Endothelial cell of umbilical vein (primary cell): ENCODE data around the gene CDC14B. TPM values are rescaled to one million over a fixed set of nuclear protein-coding genes. Genes with fewer than 3 reads are reported as not detected.
A peak's percentile ranks its signal among the peaks of the same experiment; 100 is the strongest.

ENCODE experiments used
- BruUV-seq: library from RNA; stranded (reverse); fragments of 400-500 nt; replicated peaks from 2 replicates; lab custom pipeline; 2021; lab: Mats Ljungman, UMichigan
- CTCF ChIA-PET: fragments of 300-600, 350-600 bp; sonication (Branson Sonifier 250); formaldehyde crosslinking; loops from one replicate; lab custom pipeline; 2021; ENCODE audit warnings: antibody characterized with exemption, inconsistent platforms; lab: Charles Lee
- POLR2A ChIA-PET: fragments of 300-600, 350-600 bp; sonication (Branson Sonifier 250); formaldehyde crosslinking; loops from one replicate; lab custom pipeline; 2021; ENCODE audit warnings: antibody characterized with exemption, inconsistent platforms; lab: Charles Lee
- DNase-seq: peaks from one replicate; pipeline ENCODE4 v3.0.0-alpha.2; 2011; ENCODE audit warnings: low read depth, low spot score
- FAIRE-seq: peaks from 2 replicates; lab custom pipeline; 2011; peaks lifted over from hg19 to GRCh38; lab: Jason Lieb, UNC
- H2AFZ ChIP-seq: 2 replicates; pipeline ENCODE4 v1.6.0; 2012; ENCODE audit warnings: low read depth, low read length, control low read depth, inconsistent platforms
- H3K27ac ChIP-seq: 2 replicates; pipeline ENCODE4 v1.5.1; 2011; ENCODE audit warnings: low read depth, mild to moderate bottlenecking, control low read depth, low read length, moderate library complexity; ENCODE audit not compliant: insufficient read depth
- H3K27me3 ChIP-seq, 2 experiments: 2 replicates each; pipeline versions ENCODE4 v1.6.0 to v1.6.1; 2011; ENCODE audit warnings: low read length in 2 of 2, mixed read lengths in 1 of 2; ENCODE audit not compliant: control insufficient read depth in 2 of 2, insufficient read depth in 2 of 2
- H3K36me3 ChIP-seq, 2 experiments: 2 replicates in 1 of 2; 3 replicates in 1 of 2; pipeline ENCODE4 v1.5.1; 2011; ENCODE audit warnings: low read length in 2 of 2, mild to moderate bottlenecking in 1 of 2, moderate library complexity in 1 of 2; ENCODE audit not compliant: control insufficient read depth in 2 of 2, insufficient read depth in 2 of 2; ENCODE audit errors: extremely low read depth in 1 of 2
- H3K4me1 ChIP-seq: 3 replicates; pipeline ENCODE4 v1.5.1; 2011; ENCODE audit warnings: mild to moderate bottlenecking, low read length; ENCODE audit not compliant: control insufficient read depth, insufficient read depth; ENCODE audit errors: extremely low read depth
- H3K4me2 ChIP-seq: 2 replicates; pipeline ENCODE4 v1.6.1; 2011; ENCODE audit warnings: low read length, control low read depth, mixed read lengths; ENCODE audit not compliant: insufficient read depth
- H3K4me3 ChIP-seq, 3 experiments: fragments of 200-600 bp in 1 of 3; sonication (generic), shearing (Covaris generic) in 1 of 3; replicated peaks in 1 of 3; 2 replicates each; pipeline ENCODE4 v1.5.1; 2011 to 2016; ENCODE audit warnings: control low read depth in 3 of 3, low read length in 3 of 3, mild to moderate bottlenecking in 2 of 3, inconsistent platforms in 1 of 3, low read depth in 1 of 3, moderate library complexity in 1 of 3; ENCODE audit not compliant: insufficient read depth in 1 of 3
- H3K79me2 ChIP-seq: 2 replicates; pipeline ENCODE4 v1.6.0; 2012; ENCODE audit warnings: low read length, inconsistent platforms; ENCODE audit not compliant: control insufficient read depth, insufficient read depth
- H3K9ac ChIP-seq: replicated peaks from 2 replicates; pipeline ENCODE3; 2011; ENCODE audit warnings: low read length, control low read depth; ENCODE audit not compliant: insufficient read depth; ENCODE audit errors: extremely low read depth
- H3K9me1 ChIP-seq: replicated peaks from 3 replicates; pipeline ENCODE4 v1.6.0; 2011; ENCODE audit warnings: mild to moderate bottlenecking, low read length; ENCODE audit not compliant: control insufficient read depth, insufficient read depth; ENCODE audit errors: extremely low read depth
- H3K9me3 ChIP-seq: replicated peaks from 2 replicates; pipeline ENCODE4 v1.5.1; 2012; ENCODE audit warnings: low read length, inconsistent platforms; ENCODE audit not compliant: control insufficient read depth, insufficient read depth
- H4K20me1 ChIP-seq: replicated peaks from 2 replicates; pipeline ENCODE3; 2011; ENCODE audit warnings: mild to moderate bottlenecking, low read length; ENCODE audit not compliant: control insufficient read depth, insufficient read depth; ENCODE audit errors: extremely low read depth
- EZH2 ChIP-seq: IDR thresholded peaks from 2 replicates; pipeline ENCODE4 v1.6.1; 2012; ENCODE audit warnings: borderline replicate concordance, low read depth, mild to moderate bottlenecking, moderate library complexity, low read length, inconsistent platforms; ENCODE audit not compliant: severe bottlenecking
- FOS ChIP-seq: IDR thresholded peaks from 2 replicates; pipeline ENCODE4 v1.6.1; 2011; ENCODE audit warnings: mild to moderate bottlenecking, low read length, moderate library complexity, borderline replicate concordance; ENCODE audit not compliant: insufficient read depth
- GATA2 ChIP-seq: IDR thresholded peaks from 2 replicates; pipeline ENCODE4 v1.7.0; 2011; ENCODE audit warnings: low read depth, mild to moderate bottlenecking, moderate library complexity, mixed read lengths, low read length; ENCODE audit not compliant: insufficient read length, insufficient read depth
- JUN ChIP-seq: IDR thresholded peaks from 2 replicates; pipeline ENCODE4 v1.6.1; 2011; ENCODE audit warnings: borderline replicate concordance, low read depth; ENCODE audit not compliant: insufficient read length, insufficient read depth
- MAX ChIP-seq: IDR thresholded peaks from 2 replicates; pipeline ENCODE4 v1.6.1; 2011; ENCODE audit not compliant: insufficient read depth, insufficient read length
- MYC ChIP-seq: IDR thresholded peaks from one replicate; pipeline ENCODE4 v1.6.1; 2011; ENCODE audit warnings: mild to moderate bottlenecking, low read depth, low read length
- POLR2A ChIP-seq: IDR thresholded peaks from 2 replicates; pipeline ENCODE4 v1.6.1; 2012; ENCODE audit warnings: low read depth, mild to moderate bottlenecking, control low read depth, low read length
- POLR2AphosphoS5 ChIP-seq: IDR thresholded peaks from 2 replicates; pipeline ENCODE4 v1.6.1; 2012; ENCODE audit warnings: low read depth, mild to moderate bottlenecking, control low read depth, low read length, moderate library complexity; ENCODE audit not compliant: insufficient read depth
- dilution Hi-C: fragments of 300-500 bp; cut with MboI; formaldehyde crosslinking; loops from one replicate; pipeline ENCODE4 v1.15.0; 2019; ENCODE audit warnings: low sequenced_read_pairs; ENCODE audit not compliant: extremely low pct_ligation_motif_present
- intact Hi-C: fragments of 100-400 bp; cut with micrococcal nuclease; formaldehyde crosslinking; loops from one replicate; pipeline ENCODE4 v1.10.0; 2022
- polyA plus RNA-seq, 4 experiments: library from polyadenylated mRNA; depleted of rRNA in 3 of 4; stranded (reverse) in 3 of 4; unstranded in 1 of 4; fragments of >200 nt; gene quantifications; 2 replicates each; pipeline versions ENCODE4 v1.2.1 to v1.2.3, GENCODE V29; 2011 to 2012; ENCODE audit warnings: missing spikeins in 1 of 4
- total RNA-seq: library from RNA; stranded (reverse); gene quantifications from 2 replicates; pipeline ENCODE4 v1.2.3, GENCODE V29; 2021
- TF ChIP-seq, protein P1 (sequence below), 2 donors: IDR thresholded peaks; 1 replicate in 1 of 2; 2 replicates in 1 of 2; pipeline ENCODE4 v1.5.1; 2011; ENCODE audit warnings: low read length in 2 of 2, mild to moderate bottlenecking in 2 of 2, moderate library complexity in 2 of 2, control low read depth in 1 of 2, inconsistent platforms in 1 of 2, low read depth in 1 of 2; ENCODE audit not compliant: insufficient read depth in 1 of 2; ENCODE audit errors: extremely low read depth in 1 of 2

CDC14B gene
- total and polyA plus RNA-seq, 2 donors (not counting 3 experiments of a cell fraction or from before 2014, with no cell fraction given), result 0.39 to 0.93 TPM

DNA sequence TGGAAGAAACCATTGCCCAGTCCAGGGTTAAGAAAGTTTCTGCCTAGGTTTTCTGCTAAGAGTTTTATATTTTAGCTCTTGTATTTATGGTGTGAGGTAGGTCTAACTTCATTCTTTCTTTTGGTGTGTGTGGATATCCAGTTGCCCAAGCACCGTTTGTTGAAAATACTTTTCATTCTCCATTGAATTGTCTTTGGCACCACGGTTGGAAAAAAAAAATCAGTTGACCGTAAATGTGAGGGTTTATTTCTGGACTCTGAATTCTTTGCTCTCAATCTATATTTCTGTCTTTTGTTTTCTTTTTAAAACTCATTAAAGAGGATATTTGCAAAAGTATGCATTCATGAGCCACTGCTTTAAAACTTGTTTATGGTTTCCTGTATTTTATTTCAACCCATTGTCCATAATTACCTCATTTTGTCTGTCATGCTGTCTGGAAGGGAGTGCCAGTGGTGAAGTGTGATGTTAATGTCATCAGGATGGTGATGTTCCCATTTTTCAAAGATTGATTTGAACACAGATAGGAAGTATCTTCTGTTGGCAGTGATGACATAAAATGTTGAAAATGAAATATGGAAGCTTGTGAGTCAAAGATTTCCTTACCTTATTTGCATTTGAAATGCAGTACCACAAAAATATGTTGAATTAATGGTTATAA lies 135.8 kb downstream of the CDC14B start:
- intact Hi-C loops, result no loop called here
- POLR2A ChIA-PET, result no interaction called here
- no peak overlapping the region for H3K27ac ChIP-seq
- H3K4me1 ChIP-seq, result no peaks in the 10 kb centered on the region
- H3K9me3 ChIP-seq, result no peaks in the 10 kb centered on the region
- no peak overlapping the region for H3K9ac ChIP-seq
- DNase-seq (no peak), FAIRE-seq (peak; percentile 37)
- H3K79me2 ChIP-seq, result no peaks in the 10 kb centered on the region
- BruUV-seq, result no TSS peak
- H3K9me1 ChIP-seq, result no peaks in the 10 kb centered on the region
- no peaks in the 10 kb centered on the region for H3K27me3 ChIP-seq
- TF ChIP-seq MYC (no peak), POLR2AphosphoS5 (no peak), POLR2A (no peak), JUN (no peak), MAX (no peak), FOS (no peak), EZH2 (no peak), GATA2 (no peak)
- TF ChIP-seq, protein P1, sequence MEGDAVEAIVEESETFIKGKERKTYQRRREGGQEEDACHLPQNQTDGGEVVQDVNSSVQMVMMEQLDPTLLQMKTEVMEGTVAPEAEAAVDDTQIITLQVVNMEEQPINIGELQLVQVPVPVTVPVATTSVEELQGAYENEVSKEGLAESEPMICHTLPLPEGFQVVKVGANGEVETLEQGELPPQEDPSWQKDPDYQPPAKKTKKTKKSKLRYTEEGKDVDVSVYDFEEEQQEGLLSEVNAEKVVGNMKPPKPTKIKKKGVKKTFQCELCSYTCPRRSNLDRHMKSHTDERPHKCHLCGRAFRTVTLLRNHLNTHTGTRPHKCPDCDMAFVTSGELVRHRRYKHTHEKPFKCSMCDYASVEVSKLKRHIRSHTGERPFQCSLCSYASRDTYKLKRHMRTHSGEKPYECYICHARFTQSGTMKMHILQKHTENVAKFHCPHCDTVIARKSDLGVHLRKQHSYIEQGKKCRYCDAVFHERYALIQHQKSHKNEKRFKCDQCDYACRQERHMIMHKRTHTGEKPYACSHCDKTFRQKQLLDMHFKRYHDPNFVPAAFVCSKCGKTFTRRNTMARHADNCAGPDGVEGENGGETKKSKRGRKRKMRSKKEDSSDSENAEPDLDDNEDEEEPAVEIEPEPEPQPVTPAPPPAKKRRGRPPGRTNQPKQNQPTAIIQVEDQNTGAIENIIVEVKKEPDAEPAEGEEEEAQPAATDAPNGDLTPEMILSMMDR (IDR thresholded peaks at IDR 0.05; ENCODE audit: extremely low read depth in 1 of 2, insufficient read depth in 1 of 2, low read depth in 1 of 2, low read length in 2 of 2), result no peak
- H4K20me1 ChIP-seq, result no peaks in the 10 kb centered on the region
- no peak overlapping the region for H3K4me2 ChIP-seq
- H3K4me3 ChIP-seq, result no peak overlapping the region
- no peak overlapping the region for H2AFZ ChIP-seq
- peaks cover 3% of the 10 kb centered on the region in 2 experiments for H3K36me3 ChIP-seq
- CTCF ChIA-PET, result no interaction called here
- dilution Hi-C loops, result no loop called here
